DOHH2 (cell line): ENCODE results near the gene KIAA0930.

Source experiments
- H3F3A ChIP-seq: fragments of 200-600 bp; sonication (generic), shearing (Covaris generic); 2 replicates; pipeline ENCODE4 v1.6.0; 2016; ENCODE audit warnings: antibody characterized with exemption, mild to moderate bottlenecking; ENCODE audit not compliant: control insufficient read depth, insufficient read depth
- H3K27ac ChIP-seq: fragments of 200-600 bp; sonication (generic); 2 replicates; pipeline ENCODE4 v1.5.1; 2014; ENCODE audit warnings: low read depth, mild to moderate bottlenecking, low read length, moderate library complexity
- H3K27me3 ChIP-seq: fragments of 200-600 bp; sonication (generic); 2 replicates; pipeline ENCODE4 v1.6.1; 2014; ENCODE audit warnings: mild to moderate bottlenecking, low read length, mixed read lengths; ENCODE audit not compliant: control insufficient read depth
- H3K36me3 ChIP-seq: fragments of 200-600 bp; sonication (generic); 2 replicates; pipeline ENCODE4 v1.6.1; 2014; ENCODE audit warnings: mild to moderate bottlenecking, low read length, moderate library complexity, mixed read lengths; ENCODE audit not compliant: control insufficient read depth
- H3K4me1 ChIP-seq: fragments of 200-600 bp; sonication (generic); 2 replicates; pipeline ENCODE4 v1.6.1; 2014; ENCODE audit warnings: mild to moderate bottlenecking, low read length, mixed read lengths; ENCODE audit not compliant: control insufficient read depth
- H3K4me2 ChIP-seq: fragments of 200-600 bp; sonication (generic); 2 replicates; pipeline ENCODE4 v1.6.0; 2014; ENCODE audit warnings: mild to moderate bottlenecking, low read length, moderate library complexity
- H3K4me3 ChIP-seq: fragments of 200-600 bp; sonication (generic); 2 replicates; pipeline ENCODE4 v1.5.1; 2014; ENCODE audit warnings: mild to moderate bottlenecking, low read length, mixed read lengths
- H3K79me2 ChIP-seq: fragments of 200-600 bp; sonication (generic); 2 replicates; pipeline ENCODE4 v1.6.1; 2014; ENCODE audit warnings: mild to moderate bottlenecking, low read length, mixed read lengths; ENCODE audit not compliant: control insufficient read depth
- H3K9me2 ChIP-seq: fragments of 200-600 bp; sonication (generic); replicated peaks from 2 replicates; pipeline ENCODE4 v1.6.1; 2014; ENCODE audit warnings: mild to moderate bottlenecking, low read length, mixed read lengths; ENCODE audit not compliant: control insufficient read depth
- H3K9me3 ChIP-seq: fragments of 200-600 bp; sonication (generic); 2 replicates; pipeline ENCODE4 v1.6.1; 2014; ENCODE audit warnings: antibody characterized with exemption, low read length, mixed read lengths; ENCODE audit not compliant: control insufficient read depth, insufficient read depth
- H4K20me1 ChIP-seq: fragments of 200-600 bp; sonication (generic); 2 replicates; pipeline ENCODE4 v1.6.0; 2014; ENCODE audit warnings: low read depth, mild to moderate bottlenecking, antibody characterized with exemption, low read length, moderate library complexity; ENCODE audit not compliant: control insufficient read depth, insufficient read depth
- CTCF ChIP-seq: fragments of 200-600 bp; sonication (generic); IDR thresholded peaks from one replicate; pipeline ENCODE4 v1.5.1; 2014; ENCODE audit warnings: antibody characterized with exemption, mild to moderate bottlenecking, low read depth, low read length; ENCODE audit not compliant: poor library complexity, severe bottlenecking
- EZH2phosphoT487 ChIP-seq: fragments of 200-600 bp; sonication (generic); IDR thresholded peaks from 2 replicates; pipeline ENCODE4 v1.6.1; 2017; ENCODE audit warnings: borderline replicate concordance, mild to moderate bottlenecking, antibody characterized with exemption, low read length, moderate library complexity, mixed read lengths

KIAA0930 gene

GRCh38 chr22:45263463-45264269 is 23.0 kb upstream of the KIAA0930 start:
- Histone ChIP-seq H4K20me1 (no peaks in the 10 kb centered on the region), H3K27me3 (peaks cover 9% of the 10 kb centered on the region), H3K9me2 (no peaks in the 10 kb centered on the region), H3K79me2 (no peaks in the 10 kb centered on the region), H3F3A (peaks cover 26% of the 10 kb centered on the region), H3K9me3 (no peaks in the 10 kb centered on the region), H3K4me3 (peak overlapping the region; percentile 25), H3K27ac (peak overlapping the region; percentile 85), H3K4me1 (peaks cover 55% of the 10 kb centered on the region), H3K4me2 (peak overlapping the region; percentile 66), H3K36me3 (no peaks in the 10 kb centered on the region)
- TF ChIP-seq CTCF, result peak; percentile 44
- no peak for TF ChIP-seq EZH2phosphoT487

GRCh38 chr22:45262931-45263462 is 22.3 kb upstream of the KIAA0930 start:
- peaks cover 53% of the 10 kb centered on the region for H3K4me1 ChIP-seq
- H3K4me3 ChIP-seq, result peak overlapping the region; percentile 45
- H3K79me2 ChIP-seq, result no peaks in the 10 kb centered on the region
- H3K27ac ChIP-seq, result peak overlapping the region; percentile 85
- no peak for TF ChIP-seq CTCF
- TF ChIP-seq EZH2phosphoT487, result no peak
- H3K4me2 ChIP-seq, result peak overlapping the region; percentile 66
- peaks cover 7% of the 10 kb centered on the region for H3K27me3 ChIP-seq
- no peaks in the 10 kb centered on the region for H3K36me3 ChIP-seq
- no peaks in the 10 kb centered on the region for H3K9me2 ChIP-seq
- peaks cover 26% of the 10 kb centered on the region for H3F3A ChIP-seq
- no peaks in the 10 kb centered on the region for H3K9me3 ChIP-seq
- no peaks in the 10 kb centered on the region for H4K20me1 ChIP-seq

- Histone ChIP-seq H3K4me3 (peak overlapping the region; percentile 45), H3K27ac (peak overlapping the region; percentile 85)
Measured at GRCh38 chr22:45262195-45262930, 21.7 kb upstream of the KIAA0930 start.

More at GRCh38 chr22:45262195-45262930, 21.7 kb upstream of the KIAA0930 start:
- Histone ChIP-seq H3K4me2 (peak overlapping the region; percentile 66), H4K20me1 (no peaks in the 10 kb centered on the region), H3K9me2 (no peaks in the 10 kb centered on the region), H3K27me3 (peaks cover 4% of the 10 kb centered on the region; the same call in 1 of the 2 replicates), H3K36me3 (no peaks in the 10 kb centered on the region), H3K79me2 (no peaks in the 10 kb centered on the region), H3F3A (peaks cover 26% of the 10 kb centered on the region), H3K9me3 (no peaks in the 10 kb centered on the region), H3K4me1 (peaks cover 50% of the 10 kb centered on the region)
- TF ChIP-seq CTCF (no peak), EZH2phosphoT487 (no peak)
